GM12873 (cell line): ENCODE measurements around the gene NYNRIN.

Experiments
- TF ChIP-seq, protein P1 (sequence below): IDR thresholded peaks from 2 replicates; pipeline ENCODE4 v1.5.1; 2012; ENCODE audit warnings: low read depth, mild to moderate bottlenecking, moderate library complexity, low read length, control low read depth; ENCODE audit not compliant: insufficient read depth; ENCODE audit errors: missing control alignments

The NYNRIN gene

DNA sequence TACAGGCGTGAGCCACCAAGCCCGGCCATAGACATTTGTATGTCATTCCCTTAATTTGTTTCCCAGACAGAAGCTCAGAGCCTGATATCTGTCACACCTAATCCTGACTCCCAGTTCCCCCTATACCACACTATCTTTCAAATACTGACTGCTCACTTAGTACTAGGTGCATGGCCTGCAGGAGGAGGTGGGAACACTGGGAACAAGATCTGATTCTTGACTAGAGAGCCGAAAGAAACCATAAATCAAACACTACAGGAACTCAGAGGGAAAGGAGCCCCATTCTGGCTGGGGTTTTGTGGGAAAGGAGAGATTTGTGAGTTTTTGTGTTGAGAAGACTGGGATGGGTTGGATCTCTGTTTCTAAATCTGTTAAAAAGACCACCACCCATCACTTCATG, 35.9 kb downstream of the NYNRIN start:
- TF ChIP-seq, protein P1, sequence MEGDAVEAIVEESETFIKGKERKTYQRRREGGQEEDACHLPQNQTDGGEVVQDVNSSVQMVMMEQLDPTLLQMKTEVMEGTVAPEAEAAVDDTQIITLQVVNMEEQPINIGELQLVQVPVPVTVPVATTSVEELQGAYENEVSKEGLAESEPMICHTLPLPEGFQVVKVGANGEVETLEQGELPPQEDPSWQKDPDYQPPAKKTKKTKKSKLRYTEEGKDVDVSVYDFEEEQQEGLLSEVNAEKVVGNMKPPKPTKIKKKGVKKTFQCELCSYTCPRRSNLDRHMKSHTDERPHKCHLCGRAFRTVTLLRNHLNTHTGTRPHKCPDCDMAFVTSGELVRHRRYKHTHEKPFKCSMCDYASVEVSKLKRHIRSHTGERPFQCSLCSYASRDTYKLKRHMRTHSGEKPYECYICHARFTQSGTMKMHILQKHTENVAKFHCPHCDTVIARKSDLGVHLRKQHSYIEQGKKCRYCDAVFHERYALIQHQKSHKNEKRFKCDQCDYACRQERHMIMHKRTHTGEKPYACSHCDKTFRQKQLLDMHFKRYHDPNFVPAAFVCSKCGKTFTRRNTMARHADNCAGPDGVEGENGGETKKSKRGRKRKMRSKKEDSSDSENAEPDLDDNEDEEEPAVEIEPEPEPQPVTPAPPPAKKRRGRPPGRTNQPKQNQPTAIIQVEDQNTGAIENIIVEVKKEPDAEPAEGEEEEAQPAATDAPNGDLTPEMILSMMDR, result no peak

DNA sequence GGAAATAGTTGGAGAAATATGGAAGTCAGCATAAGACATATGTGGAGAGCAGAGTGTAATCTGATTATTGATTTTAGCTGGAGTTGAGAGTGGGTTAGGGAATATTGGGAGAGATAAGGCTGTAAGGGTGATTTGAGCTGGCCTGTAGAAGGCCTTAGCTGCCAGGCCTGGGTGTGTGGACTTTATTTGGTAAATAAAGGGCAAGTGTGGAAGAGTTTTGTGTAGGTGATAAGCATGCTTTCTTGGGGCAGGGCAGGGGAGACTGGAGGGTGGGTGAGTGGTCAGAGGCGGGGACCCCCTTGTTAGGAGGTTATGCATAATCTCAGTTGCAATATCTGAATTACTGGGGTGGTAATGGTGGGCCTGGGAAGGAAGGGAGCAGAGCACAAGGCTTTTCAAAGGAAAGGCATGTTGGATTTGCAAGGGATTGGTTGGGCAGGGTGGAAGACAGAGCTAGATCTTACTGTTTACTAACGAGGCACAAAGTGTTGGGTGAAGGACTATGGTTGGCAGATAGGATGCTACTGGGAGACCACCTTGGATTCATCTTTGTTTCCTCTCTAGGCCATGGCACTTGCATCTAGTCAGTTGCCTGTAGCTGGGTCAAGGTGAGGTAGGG, 36.5 kb downstream of the NYNRIN start:
- TF ChIP-seq, protein P1, result no peak

DNA sequence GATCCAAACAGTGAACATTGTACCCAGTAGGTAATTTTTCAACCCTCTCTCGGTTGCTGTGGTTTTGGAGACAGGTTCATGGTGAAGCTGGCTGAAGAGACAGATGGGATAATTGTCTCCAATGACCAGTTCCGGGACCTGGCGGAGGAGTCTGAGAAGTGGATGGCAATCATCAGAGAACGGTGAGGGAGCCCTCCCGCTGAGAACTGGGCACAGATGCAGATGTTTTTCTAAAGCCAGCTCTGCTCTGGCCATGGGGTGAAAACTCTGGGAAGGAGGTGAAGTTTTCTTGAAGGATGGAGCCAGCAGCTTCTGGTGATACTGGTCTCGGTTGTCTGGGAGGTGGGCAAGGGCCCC, 37.2 kb downstream of the NYNRIN start:
- TF ChIP-seq, protein P1, result no peak

DNA sequence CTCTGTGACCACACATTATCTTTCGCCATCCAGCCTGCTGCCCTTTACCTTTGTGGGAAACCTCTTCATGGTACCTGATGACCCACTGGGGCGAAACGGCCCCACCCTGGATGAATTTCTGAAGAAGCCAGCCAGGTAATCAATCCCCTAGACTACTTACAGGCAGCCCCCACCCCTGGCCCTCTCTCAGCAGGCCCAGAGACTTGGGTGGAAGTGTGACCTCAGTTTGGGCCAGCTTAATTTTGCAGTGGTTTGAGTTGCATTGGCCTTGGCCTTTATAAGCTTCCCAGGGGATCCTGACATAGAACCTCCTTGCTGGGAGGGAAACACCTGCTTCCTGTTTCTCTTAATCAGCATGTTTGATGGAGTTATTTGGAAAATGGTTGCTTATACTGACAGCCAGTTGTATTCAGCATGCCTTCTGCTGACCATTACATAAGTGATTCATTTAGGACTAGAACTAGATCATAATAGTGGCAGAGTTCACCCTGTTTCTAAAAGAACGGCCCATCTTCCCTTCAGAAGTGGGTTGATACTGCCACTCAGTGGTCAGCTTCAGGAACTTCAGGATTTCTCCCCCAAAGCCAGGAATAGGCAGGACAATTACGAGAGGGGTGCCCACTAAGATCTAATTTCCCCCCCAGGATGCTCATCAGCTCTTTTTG, 37.7 kb downstream of the NYNRIN start:
- TF ChIP-seq, protein P1, result peak; percentile 80

DNA sequence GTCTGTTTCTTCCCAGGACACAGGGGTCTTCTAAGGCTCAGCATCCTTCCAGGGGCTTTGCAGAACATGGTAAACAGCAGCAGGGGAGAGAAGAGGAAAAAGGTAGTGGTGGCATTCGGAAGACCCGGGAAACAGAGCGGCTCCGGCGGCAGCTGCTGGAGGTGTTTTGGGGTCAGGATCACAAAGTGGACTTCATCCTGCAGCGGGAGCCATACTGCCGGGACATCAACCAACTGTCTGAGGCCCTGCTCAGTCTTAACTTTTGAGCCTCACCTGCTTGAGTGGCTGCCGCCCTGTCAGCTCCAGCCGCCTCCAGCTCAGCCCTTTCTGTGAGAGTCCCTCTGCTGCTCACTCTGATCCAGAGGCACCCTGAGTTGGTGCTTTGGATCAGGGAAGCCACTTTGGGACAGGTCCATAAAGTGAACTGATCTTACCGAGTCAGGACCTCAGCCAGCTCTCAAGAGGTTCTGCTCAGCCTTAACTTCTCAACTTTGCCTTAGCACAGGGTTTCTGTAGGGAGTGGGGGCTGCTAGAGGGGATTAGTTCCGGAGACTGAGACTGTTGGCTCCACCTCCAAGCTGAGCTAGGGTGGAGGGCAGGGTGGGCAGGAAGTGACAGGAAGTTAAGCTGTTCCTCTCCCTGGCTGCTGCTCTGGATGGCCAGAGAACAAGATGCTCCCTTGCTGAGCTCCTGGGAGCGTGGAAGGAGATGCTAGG, 38.4 kb downstream of the NYNRIN start:
- TF ChIP-seq, protein P1, result no peak

DNA sequence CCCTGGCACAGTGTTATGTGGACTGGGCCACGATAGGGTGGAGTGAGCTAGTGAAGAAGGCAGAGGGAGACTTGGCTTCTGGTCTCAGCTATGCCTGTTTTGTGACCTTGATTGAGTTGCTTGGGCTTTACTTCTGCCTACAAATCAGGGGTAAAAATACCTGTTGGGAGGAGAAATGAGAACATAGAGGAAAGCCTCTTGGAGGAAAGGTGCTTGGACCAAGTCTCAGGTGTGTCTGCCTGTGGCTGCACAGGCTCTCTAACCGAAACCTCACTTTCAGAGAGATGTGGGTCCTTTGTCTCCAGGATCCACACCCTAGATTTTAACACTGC, 38.9 kb downstream of the NYNRIN start:
- TF ChIP-seq, protein P1, result no peak

DNA sequence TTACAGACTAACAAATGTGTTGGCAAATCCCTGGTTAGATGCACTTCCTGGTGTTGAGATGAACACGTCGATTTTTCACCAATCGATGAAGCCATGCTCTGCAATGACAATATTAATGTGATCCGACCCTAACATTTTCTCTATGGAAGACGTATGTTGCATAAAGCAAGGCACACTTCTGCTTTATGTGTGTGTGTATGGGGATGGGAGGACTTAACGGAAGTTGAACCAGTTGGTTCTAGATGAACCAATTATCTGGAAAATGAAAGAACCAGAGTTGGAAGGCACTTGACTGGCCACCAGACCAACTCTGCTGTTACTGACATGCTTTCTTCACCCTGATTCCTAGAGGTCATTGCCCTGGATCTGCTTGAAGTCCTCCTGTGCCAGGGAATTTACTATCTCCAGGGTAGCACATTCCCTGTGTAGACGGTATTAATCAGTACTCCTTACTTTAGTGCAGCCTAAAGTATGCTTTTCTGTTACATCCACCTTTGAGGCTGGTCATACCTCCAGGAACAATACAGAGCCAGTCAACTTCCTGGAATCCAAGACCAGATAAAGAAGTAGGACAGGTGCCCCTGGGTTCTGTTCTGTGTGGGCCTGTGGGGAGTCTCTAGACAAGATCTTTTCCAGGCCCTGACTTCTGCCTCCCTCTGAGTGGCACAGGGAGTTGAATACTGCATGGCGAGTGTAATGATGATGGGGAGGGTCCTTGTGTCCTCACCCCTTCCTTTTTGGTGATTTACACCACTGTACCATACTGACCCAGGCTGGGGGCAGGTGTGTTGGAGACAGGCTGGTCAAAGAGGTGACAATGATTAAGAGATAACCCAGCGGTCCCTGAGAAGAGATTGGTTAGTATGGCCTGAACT, 39.7 kb downstream of the NYNRIN start:
- TF ChIP-seq, protein P1, result no peak
